Measurements from ENCODE around the gene IL20RA. TPM values are rescaled to one million over a fixed set of nuclear protein-coding genes. Genes with fewer than 3 reads are reported as not detected.

The IL20RA gene
- total and polyA plus RNA-seq, 2 experiments from 2014 or later, result 2.6 to 3.5 TPM

- Mint-ChIP-seq H3K4me3 (no peak overlapping the region), H3K36me3 (ENCODE audit: low read depth) (peaks cover 8% of the 10 kb centered on the region; the same call in 2 of the 3 replicates), H3K27ac (no peak overlapping the region), H3K27me3 (ENCODE audit: insufficient read depth, low read depth, poor library complexity) (no peaks in the 10 kb centered on the region), H3K4me1 (peaks cover 3% of the 10 kb centered on the region; the same call in 2 of the 3 replicates), H3K9me3 (no peaks in the 10 kb centered on the region; the same call in 2 of the 3 replicates)
- Histone ChIP-seq H3K79me2 (replicated peaks; ENCODE audit: insufficient read depth) (no peaks in the 10 kb centered on the region), H3K27ac (ENCODE audit: low read depth) (no peak overlapping the region), H4K20me1 (replicated peaks; ENCODE audit: insufficient read depth) (no peaks in the 10 kb centered on the region), H3F3A (replicated peaks; ENCODE audit: low read depth) (no peaks in the 10 kb centered on the region), H2AFZ (no peak overlapping the region), H3K4me3 (no peak overlapping the region), H3K9me2 (ENCODE audit: insufficient read depth) (no peaks in the 10 kb centered on the region), H3K4me2 (no peak overlapping the region), H3K36me3 (ENCODE audit: insufficient read depth) (no peaks in the 10 kb centered on the region), H3K27me3 (ENCODE audit: insufficient read depth) (no peaks in the 10 kb centered on the region), H3K4me1 (ENCODE audit: insufficient read depth) (no peaks in the 10 kb centered on the region)
- ATAC-seq (no peak), DNase-seq (ENCODE audit: low spot score) (no peak)
- no peak for TF ChIP-seq NANOG (IDR thresholded peaks at IDR 0.05; ENCODE audit: borderline replicate concordance)
Observed at GRCh38 chr6:137016356-137016755, 28.4 kb downstream of the IL20RA start.

GRCh38 chr6:137015943-137016342, 28.8 kb downstream of the IL20RA start:
- no peaks in the 10 kb centered on the region for H3K9me2 ChIP-seq (ENCODE audit: insufficient read depth)
- no peak overlapping the region for H2AFZ ChIP-seq
- no peaks in the 10 kb centered on the region for H3F3A ChIP-seq (replicated peaks; ENCODE audit: low read depth)
- no peak overlapping the region for H3K27ac ChIP-seq (ENCODE audit: low read depth)
- H3K36me3 ChIP-seq (ENCODE audit: insufficient read depth), result no peaks in the 10 kb centered on the region
- no peaks in the 10 kb centered on the region for H3K4me1 ChIP-seq (ENCODE audit: insufficient read depth)
- Mint-ChIP-seq H3K4me3 (no peak overlapping the region), H3K27me3 (ENCODE audit: insufficient read depth, low read depth, poor library complexity) (no peaks in the 10 kb centered on the region), H3K9me3 (no peaks in the 10 kb centered on the region; the same call in 2 of the 3 replicates), H3K27ac (no peak overlapping the region; the same call in 1 of the 2 replicates), H3K4me1 (peaks cover 3% of the 10 kb centered on the region; the same call in 2 of the 3 replicates), H3K36me3 (ENCODE audit: low read depth) (peaks cover 8% of the 10 kb centered on the region; the same call in 2 of the 3 replicates)
- ATAC-seq (no peak), DNase-seq (ENCODE audit: low spot score) (no peak)
- no peaks in the 10 kb centered on the region for H3K79me2 ChIP-seq (replicated peaks; ENCODE audit: insufficient read depth)
- no peak overlapping the region for H3K4me3 ChIP-seq
- no peak overlapping the region for H3K4me2 ChIP-seq
- no peaks in the 10 kb centered on the region for H3K27me3 ChIP-seq (ENCODE audit: insufficient read depth)
- no peaks in the 10 kb centered on the region for H4K20me1 ChIP-seq (replicated peaks; ENCODE audit: insufficient read depth)
- TF ChIP-seq NANOG (IDR thresholded peaks at IDR 0.05; ENCODE audit: borderline replicate concordance), result no peak
- TF ChIP-seq ZNF331 (CRISPR knock-in tag; IDR thresholded peaks at IDR 0.05; ENCODE audit: low read depth), result no peak
- TF ChIP-seq STAT1 (IDR thresholded peaks at IDR 0.05; ENCODE audit: unreplicated experiment), result no peak
- TF ChIP-seq EZH2 (IDR thresholded peaks at IDR 0.05; ENCODE audit: low read depth, unreplicated experiment), result no peak
- no peak for TF ChIP-seq ZNF462 (CRISPR knock-in tag; IDR thresholded peaks at IDR 0.05)
- no peak for TF ChIP-seq CTCF (conservative IDR thresholded peaks at IDR 0.05; ENCODE audit: low read depth in 2 of 2)
- no peak for TF ChIP-seq REST (IDR thresholded peaks at IDR 0.05; ENCODE audit: unreplicated experiment)
- TF ChIP-seq ZNF114 (CRISPR knock-in tag; IDR thresholded peaks at IDR 0.05), result no peak
- no peak for TF ChIP-seq EZH2phosphoT487 (IDR thresholded peaks at IDR 0.05; ENCODE audit: unreplicated experiment)
- no peak for TF ChIP-seq POLR2AphosphoS5 (IDR thresholded peaks at IDR 0.05; ENCODE audit: low read depth)
- TF ChIP-seq JUNB (IDR thresholded peaks at IDR 0.05; ENCODE audit: unreplicated experiment), result no peak
